ENCODE results near the gene TTC23. TPM values are rescaled to one million over a fixed set of nuclear protein-coding genes. Genes with fewer than 3 reads are reported as not detected.
"Not testable (repeated sequence)": the region's sequence is repeated elsewhere in the genome, so short reads cannot be mapped to it uniquely, and the experiment has no call there.

The TTC23 gene
- total RNA-seq, 2 experiments from 2014 or later = 0.19 to 0.81 TPM

GRCh38 chr15:99238849-99239248 is 10.5 kb downstream of the TTC23 start:
- H3K4me3 ChIP-seq (ENCODE audit: low read length) = no peak overlapping the region
- H3K27ac ChIP-seq (ENCODE audit: low read depth in 1 of 2, low read length in 2 of 2) = no peak overlapping the region
- Mint-ChIP-seq H3K27ac (no peak overlapping the region), H3K4me1 (ENCODE audit: low read depth) (no peaks in the 10 kb centered on the region), H3K36me3 (ENCODE audit: low read depth) (no peaks in the 10 kb centered on the region), H3K9me3 (no peaks in the 10 kb centered on the region), H3K4me3 (no peak overlapping the region), H3K27me3 (peaks cover 14% of the 10 kb centered on the region)
- H3K9me3 ChIP-seq (ENCODE audit: control insufficient read depth in 1 of 2, insufficient read depth in 1 of 2, low read length in 2 of 2) = no peaks in the 10 kb centered on the region
- DNase-seq (no peak), ATAC-seq (ENCODE audit: poor library complexity) (no peak)
- intact Hi-C loops (cut with DNase I, micrococcal nuclease) = no loop called here
- ChIA-PET CTCF (no interaction called here), POLR2A (interaction anchor here (0.7 kb wide), 1 partner anchor 13 kb away, joined by 3 read pairs; no protein-coding TSS in a partner anchor)
- H3K36me3 ChIP-seq (ENCODE audit: insufficient read depth, low read length) = no peaks in the 10 kb centered on the region
- H3K27me3 ChIP-seq (ENCODE audit: control insufficient read depth in 1 of 2, insufficient read depth in 2 of 2, low read length in 2 of 2) = peaks cover 2 to 4% of the 10 kb centered on the region in 2 experiments
- H3K4me1 ChIP-seq (ENCODE audit: insufficient read depth, low read length) = no peaks in the 10 kb centered on the region
- TF ChIP-seq CTCF (IDR thresholded peaks at IDR 0.05) = no peak

- H3K4me3 Mint-ChIP-seq; H3K36me3 ChIP-seq (ENCODE audit: insufficient read depth, low read length); H3K4me1 Mint-ChIP-seq (ENCODE audit: low read depth); ATAC-seq (ENCODE audit: poor library complexity); H3K27me3 ChIP-seq (ENCODE audit: control insufficient read depth in 1 of 2, insufficient read depth in 2 of 2, low read length in 2 of 2); H3K27ac ChIP-seq (ENCODE audit: low read depth in 1 of 2, low read length in 2 of 2); H3K9me3 Mint-ChIP-seq; DNase-seq; H3K36me3 Mint-ChIP-seq (ENCODE audit: low read depth); H3K27ac Mint-ChIP-seq; H3K9me3 ChIP-seq (ENCODE audit: control insufficient read depth in 1 of 2, insufficient read depth in 1 of 2, low read length in 2 of 2); POLR2A ChIA-PET; H3K4me1 ChIP-seq (ENCODE audit: insufficient read depth, low read length); intact Hi-C loops (cut with DNase I, micrococcal nuclease); H3K27me3 Mint-ChIP-seq; H3K4me3 ChIP-seq (ENCODE audit: low read length): not testable (repeated sequence)
- CTCF ChIA-PET = interaction anchor here (0.6 to 1.0 kb wide), 2 partner anchors 12 to 40 kb away, joined by 3 read pairs; no protein-coding TSS in a partner anchor
Measured at GRCh38 chr15:99234160-99234559, 15.2 kb downstream of the TTC23 start.

GRCh38 chr15:99232740-99233139 is 16.6 kb downstream of the TTC23 start:
- Histone ChIP-seq H3K4me1 (ENCODE audit: insufficient read depth, low read length) (no peaks in the 10 kb centered on the region), H3K27me3 (ENCODE audit: control insufficient read depth in 1 of 2, insufficient read depth in 2 of 2, low read length in 2 of 2) (peaks cover 2 to 4% of the 10 kb centered on the region in 2 experiments), H3K36me3 (ENCODE audit: insufficient read depth, low read length) (no peaks in the 10 kb centered on the region), H3K4me3 (ENCODE audit: low read length) (no peak overlapping the region), H3K27ac (ENCODE audit: low read depth in 1 of 2, low read length in 2 of 2) (no peak overlapping the region), H3K9me3 (ENCODE audit: control insufficient read depth in 1 of 2, insufficient read depth in 1 of 2, low read length in 2 of 2) (no peaks in the 10 kb centered on the region)
- Mint-ChIP-seq H3K36me3 (ENCODE audit: low read depth) (no peaks in the 10 kb centered on the region), H3K27ac (no peak overlapping the region), H3K4me3 (no peak overlapping the region), H3K9me3 (peaks cover 5% of the 10 kb centered on the region), H3K4me1 (ENCODE audit: low read depth) (no peaks in the 10 kb centered on the region), H3K27me3 (peaks cover 10% of the 10 kb centered on the region)
- intact Hi-C loops (cut with DNase I, micrococcal nuclease) = no loop called here
- DNase-seq (no peak), ATAC-seq (ENCODE audit: poor library complexity) (no peak)
- no peak for TF ChIP-seq CTCF (IDR thresholded peaks at IDR 0.05)
- ChIA-PET CTCF (no interaction called here), POLR2A (no interaction called here)

- Histone ChIP-seq H3K27ac (ENCODE audit: low read depth in 1 of 2, low read length in 2 of 2) (no peak overlapping the region), H3K4me3 (ENCODE audit: low read length) (no peak overlapping the region), H3K27me3 (ENCODE audit: control insufficient read depth in 1 of 2, insufficient read depth in 2 of 2, low read length in 2 of 2) (no peaks in the 10 kb centered on the region), H3K36me3 (ENCODE audit: insufficient read depth, low read length) (no peaks in the 10 kb centered on the region), H3K9me3 (ENCODE audit: control insufficient read depth in 1 of 2, insufficient read depth in 1 of 2, low read length in 2 of 2) (no peaks in the 10 kb centered on the region), H3K4me1 (ENCODE audit: insufficient read depth, low read length) (no peaks in the 10 kb centered on the region)
- Mint-ChIP-seq H3K9me3 (peaks cover 5% of the 10 kb centered on the region), H3K27ac (no peak overlapping the region), H3K27me3 (peaks cover 4% of the 10 kb centered on the region), H3K4me3 (no peak overlapping the region), H3K4me1 (ENCODE audit: low read depth) (no peaks in the 10 kb centered on the region), H3K36me3 (ENCODE audit: low read depth) (no peaks in the 10 kb centered on the region)
- ATAC-seq (ENCODE audit: poor library complexity) (no peak), DNase-seq (no peak)
- TF ChIP-seq CTCF (IDR thresholded peaks at IDR 0.05) = no peak
- CTCF ChIA-PET = no interaction called here
- POLR2A ChIA-PET = no interaction called here
- intact Hi-C loops (cut with DNase I, micrococcal nuclease) = no loop called here
Measured at GRCh38 chr15:99230867-99231266, 18.5 kb downstream of the TTC23 start.
